ENCODE measurements around the gene CACUL1.

- TF ChIP-seq ZNF274 (IDR thresholded peaks at IDR 0.05; ENCODE audit: low read depth, low read length) (no peak), CTCF (IDR thresholded peaks at IDR 0.05 in 2 of 3, conservative IDR thresholded peaks at IDR 0.05 in 1 of 3; ENCODE audit: borderline replicate concordance in 1 of 3, insufficient read depth in 1 of 3, low read depth in 2 of 3, low read length in 2 of 3) (no peak), EGR1 (IDR thresholded peaks at IDR 0.05; ENCODE audit: low read depth) (no peak)
These were observed 116.1 kb downstream of the CACUL1 start for GRCh38 chr10:118638680-118639079.

Measured in HCT116 (cell line).